CD4-positive, alpha-beta T cell treated with Interleukin-15 for 1 hour (primary cell): ENCODE results near the gene CFAP45.
A peak's percentile ranks its signal among the peaks of the same experiment; 100 is the strongest.

Experiments
- DNase-seq: peaks from one replicate; pipeline ENCODE4 v3.0.0-alpha.2; 2020

CFAP45 gene

DNA sequence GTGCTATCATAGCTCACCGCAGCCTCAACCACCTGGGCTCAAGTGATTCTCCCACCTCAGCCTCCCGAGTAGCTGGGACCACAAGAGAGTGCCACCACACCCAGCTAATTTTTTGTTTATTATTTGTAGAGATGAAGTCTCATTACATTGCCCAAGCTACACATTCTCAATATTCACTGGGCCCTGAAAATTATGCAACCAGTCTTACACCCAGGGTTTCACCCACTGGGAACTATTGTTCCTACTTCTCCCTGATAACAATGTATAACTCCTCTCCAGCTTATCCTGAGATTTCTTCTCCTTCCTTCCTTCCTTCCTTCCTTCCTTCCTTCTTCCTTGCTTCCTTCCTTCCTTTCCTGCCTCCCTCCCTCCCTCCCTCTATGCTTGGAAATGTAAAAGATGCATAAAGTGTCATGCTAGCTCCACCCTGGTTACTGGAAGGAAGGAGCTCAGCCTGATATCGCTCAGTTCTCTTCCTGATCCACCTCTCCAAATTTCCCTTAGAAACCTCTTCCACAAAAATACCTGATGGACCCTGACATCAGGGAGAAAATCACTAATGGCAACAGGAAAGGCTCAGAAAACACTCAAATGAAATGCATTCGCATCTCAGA is 26.3 kb downstream of the CFAP45 start:
- DNase-seq: no peak

DNA sequence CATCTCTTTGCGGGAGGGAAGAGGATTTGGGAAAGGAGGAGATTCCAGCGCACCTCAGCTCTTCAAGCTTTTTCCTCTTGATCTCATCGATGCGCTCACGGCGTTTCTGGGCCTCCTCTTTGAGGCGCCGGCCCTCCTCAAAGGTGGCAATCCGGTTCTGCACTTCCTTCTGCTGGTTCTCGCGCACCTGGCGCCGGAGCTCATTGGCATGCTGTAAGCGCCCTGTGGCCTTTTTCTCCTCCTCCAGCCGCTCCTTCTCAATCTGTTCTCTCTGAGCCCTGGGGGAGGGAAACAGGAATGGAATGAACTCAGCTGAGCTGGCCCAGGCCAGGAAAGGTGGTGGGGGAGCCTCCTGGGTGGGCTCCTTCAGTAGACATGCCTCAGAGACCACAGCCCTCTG is 27.1 kb downstream of the CFAP45 start:
- DNase-seq: no peak

DNA sequence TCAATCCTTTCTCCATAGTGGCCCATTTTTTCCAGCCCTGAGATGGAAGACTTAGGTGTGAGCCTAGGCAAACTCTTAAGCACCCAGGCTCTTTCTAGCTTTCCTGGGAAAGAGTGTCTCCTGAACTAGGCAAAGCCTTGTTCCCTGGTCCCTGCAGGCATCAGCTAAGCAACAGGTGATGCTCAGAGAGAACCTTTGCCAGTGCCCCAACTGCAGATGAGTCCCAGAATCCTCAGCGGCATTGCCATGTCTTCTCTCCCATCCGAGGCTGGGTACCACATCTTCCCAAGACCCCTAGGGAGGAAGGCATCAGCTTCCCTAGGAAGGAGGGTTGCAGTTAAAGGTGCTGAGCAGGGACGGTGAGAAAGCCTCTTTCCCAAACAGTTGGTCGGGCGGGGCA is 29.3 kb downstream of the CFAP45 start:
- DNase-seq: no peak

DNA sequence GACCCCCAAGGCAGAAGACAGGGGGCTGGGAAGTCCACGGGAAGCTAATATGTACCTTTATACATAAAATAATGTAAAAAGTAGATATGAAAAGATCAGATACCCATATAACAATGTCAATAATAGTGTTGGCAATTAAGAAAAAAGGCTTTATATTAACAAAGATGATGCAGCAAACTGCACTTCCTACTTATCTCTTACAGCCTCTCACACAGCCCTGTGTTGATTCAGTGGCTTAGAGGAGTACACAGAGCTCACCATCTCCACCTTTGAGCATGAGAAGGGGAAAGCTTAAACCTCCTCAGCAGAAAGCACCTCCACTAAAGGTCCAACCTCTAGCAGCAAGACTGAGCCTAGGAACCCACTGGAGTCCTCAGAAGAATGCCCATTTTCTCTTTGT is 30.4 kb downstream of the CFAP45 start:
- DNase-seq: no peak

DNA sequence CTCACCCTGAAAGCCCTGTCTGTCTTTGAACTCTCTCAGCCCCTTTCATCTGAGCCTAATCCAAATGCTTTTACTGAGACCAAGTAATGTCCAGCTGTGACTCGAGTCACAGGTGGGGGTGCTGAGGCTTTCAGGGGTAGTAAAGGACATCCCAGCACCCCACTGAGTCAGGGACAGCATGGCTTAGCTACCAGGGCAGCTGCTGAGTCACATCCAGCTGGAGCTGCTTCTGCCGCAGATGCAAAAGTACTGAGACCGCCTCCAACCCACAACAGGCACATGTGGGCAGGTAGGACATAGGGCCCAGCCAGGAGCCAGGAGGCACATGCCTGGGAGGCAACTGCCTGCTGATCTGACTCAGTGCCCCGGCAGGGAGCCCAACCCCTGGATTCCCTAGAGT is 30.8 kb downstream of the CFAP45 start:
- DNase-seq: no peak

DNA sequence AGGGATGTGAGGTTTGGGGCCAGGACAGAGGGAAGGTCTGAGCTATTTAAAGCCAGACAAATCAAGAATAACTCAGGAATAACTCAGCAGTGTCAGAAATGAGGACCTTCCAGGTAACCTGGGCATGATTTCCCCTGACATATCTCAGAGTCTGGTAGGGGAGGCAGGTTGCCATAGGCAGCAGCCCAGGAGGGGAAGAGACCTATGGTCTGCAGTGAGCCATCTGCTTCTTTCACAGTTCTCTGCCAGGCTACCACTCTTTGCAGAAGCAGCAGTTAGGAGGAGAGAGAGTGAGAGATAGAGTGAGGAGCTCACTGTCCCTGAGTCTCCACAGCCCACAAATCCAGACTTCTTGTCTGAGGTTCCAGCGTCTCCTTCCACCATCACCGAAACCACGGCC is 31.2 kb downstream of the CFAP45 start:
- DNase-seq: no peak

DNA sequence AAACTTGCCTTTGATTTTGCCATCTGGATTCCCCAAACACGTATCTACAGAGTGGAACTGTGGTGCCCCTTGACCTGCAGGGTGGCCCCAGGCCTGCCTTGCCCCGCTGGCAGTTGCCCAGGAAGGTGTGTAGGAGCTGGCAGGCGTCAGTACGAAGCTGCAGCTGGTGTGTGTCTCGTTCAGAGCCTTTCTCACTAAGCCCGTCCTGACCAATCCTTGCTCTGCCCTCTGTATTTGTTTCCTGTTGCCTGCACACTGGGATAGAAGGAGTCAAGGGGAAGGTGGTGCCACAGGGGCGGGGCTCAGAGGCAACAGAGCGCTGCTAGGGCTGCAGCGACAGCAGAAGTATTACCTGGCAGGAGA is 32.3 kb downstream of the CFAP45 start:
- DNase-seq: no peak

DNA sequence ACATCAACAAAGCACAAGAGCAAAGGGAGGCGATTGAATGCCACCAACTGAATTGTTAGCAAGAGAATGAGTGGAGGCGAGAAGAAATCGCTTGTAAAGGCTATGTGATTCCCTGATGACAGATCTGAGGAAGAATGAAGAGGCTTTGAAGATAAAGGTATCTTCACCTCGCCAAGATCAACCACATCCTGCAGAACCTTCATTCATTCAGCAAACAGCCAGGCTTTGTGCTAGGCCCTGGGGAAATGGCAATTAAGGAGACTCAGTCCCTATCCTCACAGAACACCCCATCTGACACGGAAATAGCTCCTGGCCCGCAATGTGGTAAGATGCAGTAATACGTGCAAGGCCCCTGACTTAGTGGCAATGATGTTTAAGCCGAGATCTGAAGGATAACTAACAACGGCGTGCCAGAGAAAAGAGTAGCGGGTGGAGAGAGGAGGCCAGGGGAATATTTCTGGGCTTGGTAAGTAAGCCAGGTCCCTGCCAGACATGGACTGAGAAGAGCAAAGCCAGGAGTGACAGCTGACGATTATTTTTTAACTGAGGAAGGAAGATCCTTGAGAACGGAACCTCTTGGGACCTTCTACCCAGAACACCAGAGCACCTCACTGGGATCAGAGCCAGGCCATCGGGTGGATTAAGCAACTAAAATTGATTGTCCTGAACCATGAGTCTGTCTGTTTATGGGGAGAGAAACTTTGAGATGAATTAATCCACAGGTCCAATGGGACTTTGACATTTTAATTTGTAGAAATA is 32.9 kb downstream of the CFAP45 start:
- DNase-seq: no peak

DNA sequence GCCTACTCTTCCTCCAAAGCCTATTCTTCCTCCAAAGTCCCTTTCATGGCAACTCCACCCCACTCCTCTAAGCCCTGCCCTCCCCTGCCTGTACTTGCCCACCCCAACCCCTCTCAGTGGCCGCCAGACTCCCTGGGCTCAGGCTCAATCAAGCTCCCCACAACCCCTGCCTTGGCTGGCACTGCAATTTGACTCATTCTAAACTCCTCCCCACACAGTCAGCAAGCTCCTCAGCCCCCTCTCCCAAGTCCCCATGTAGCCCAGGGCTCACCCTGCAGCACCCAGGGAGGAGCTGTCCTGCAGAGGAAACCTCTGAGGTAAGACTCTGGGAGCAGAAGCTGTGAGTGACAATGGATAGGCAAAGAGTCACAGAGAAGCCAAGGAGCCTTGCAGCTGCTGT is 33.9 kb downstream of the CFAP45 start:
- DNase-seq: no peak

DNA sequence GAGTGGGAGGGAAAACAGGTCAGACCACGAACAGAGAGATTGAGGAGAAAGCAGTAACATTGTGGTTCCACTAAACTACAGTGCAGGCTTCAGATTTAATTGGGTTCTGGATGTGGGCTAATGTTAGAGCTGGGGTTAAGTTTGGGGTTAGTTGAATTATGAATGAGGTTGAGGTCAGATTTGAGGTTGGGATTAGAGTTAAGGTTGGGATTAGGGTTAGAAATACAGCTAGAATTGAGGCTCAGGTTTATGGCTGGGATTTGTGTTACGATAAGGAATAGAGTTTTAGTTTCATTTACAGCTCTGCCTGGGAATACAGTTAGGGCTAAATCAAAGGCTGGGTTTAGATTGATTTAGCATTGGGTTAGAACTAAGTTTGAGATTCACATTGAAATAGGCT is 35.7 kb downstream of the CFAP45 start:
- no peak for DNase-seq

DNA sequence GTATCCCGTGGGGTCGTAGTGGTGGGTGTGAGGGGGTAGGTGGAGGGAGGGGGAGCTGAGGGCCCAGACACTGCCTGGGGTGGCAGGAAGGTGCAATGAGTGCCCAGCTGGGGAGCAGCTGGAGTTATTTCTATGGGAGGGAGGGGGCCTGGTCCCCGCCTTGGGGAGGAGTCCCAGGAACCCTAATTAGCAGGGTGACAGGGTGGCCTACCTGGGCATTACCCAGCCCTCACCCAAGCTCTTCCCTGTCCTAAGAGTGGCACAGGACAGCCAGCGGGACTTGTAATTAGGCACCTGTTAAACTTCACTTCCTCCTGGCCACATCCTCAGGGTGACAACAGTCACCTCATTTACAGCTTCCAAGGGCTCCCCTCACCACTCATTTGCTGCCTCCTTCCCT is 37.4 kb downstream of the CFAP45 start, which contains the start of gene VSIG8:
VSIG8 (minus strand) TSS at position 101 of the 400 bp plus-strand sequence. CDS start 136 bp downstream, outside the sequence.
- DNase-seq: no peak

DNA sequence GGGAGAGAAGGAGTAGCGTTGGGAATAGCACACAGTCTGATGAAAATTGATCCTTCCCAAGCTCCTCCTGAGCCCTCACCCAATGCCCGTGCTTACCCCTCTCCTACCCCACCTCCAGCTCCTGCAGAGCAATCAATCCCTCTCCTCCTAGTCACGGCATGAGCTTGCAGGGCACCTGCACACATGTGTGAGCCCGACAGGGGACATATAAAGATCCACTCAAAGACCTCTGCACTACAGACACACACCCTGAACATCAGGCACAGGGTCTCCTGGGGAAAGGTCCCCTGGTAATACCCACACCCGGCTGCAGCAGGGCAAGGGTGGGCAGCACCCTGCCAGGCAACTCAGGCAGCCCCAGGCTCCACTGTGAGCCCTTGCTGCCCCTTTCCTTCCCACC is 37.9 kb downstream of the CFAP45 start:
- DNase-seq: no peak

DNA sequence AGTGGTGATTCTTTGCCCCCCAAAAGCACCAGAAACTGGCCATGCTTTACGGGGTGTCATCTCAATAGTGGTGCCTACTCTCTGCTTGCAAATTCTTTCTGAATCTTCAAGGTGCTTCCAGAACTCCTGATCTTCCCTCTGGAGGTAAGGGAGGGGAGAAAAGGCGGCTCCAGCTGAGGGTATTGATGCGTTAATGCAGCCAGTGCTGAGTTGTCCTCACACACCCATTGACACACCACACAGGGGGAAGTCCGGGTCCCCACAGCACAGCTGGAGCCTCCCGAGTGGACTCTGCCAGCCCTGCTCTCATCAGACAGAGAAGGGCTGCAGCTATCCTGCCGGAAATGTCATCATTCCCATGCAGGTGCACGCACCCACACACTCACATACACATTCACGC is 38.7 kb downstream of the CFAP45 start:
- no peak for DNase-seq

DNA sequence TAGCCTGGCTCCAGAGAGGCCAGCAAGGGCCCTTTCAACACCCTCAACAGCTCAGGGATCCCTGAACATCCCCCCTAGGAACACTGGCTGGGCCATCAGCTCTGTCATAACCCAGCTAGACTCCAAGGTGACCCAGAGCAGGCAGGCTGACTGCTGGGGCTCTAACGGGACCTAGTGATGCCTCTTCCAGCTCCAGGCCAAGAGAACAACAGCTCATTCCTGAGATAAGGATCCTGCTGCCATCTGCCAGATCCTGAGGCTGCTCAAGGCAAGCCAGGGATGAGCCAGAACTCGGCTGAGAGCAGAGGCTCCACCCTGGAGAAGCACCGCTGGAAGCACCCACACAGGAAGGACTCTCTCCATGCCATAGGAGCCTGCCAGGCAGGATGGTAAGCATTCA is 39.5 kb downstream of the CFAP45 start:
- no peak for DNase-seq

DNA sequence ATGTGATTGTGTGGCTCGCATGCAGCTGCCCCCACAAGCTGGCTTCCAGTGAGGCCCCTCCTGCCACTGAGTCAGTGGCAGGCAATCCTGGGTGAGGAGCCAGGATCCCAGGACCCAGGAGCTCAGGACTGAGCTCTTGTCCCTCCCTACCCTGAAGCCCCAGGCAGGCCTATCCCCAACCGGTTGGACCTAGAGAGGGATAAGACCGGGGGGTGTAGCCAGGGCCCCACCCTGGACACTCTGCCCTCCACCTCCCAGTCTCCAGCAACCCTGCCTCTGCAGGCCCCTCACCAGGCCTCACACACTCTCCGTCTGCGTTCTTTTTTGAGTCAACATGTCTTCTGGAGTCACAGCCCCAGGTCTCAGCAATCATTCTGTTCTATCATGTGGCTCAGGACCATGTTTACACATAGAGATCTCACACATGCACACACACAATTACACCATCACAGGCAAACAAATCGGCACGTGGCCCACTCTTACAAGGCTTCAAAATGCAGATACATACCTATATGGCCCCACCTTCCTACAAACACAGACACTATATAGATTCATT is 40.1 kb downstream of the CFAP45 start:
- no peak for DNase-seq

DNA sequence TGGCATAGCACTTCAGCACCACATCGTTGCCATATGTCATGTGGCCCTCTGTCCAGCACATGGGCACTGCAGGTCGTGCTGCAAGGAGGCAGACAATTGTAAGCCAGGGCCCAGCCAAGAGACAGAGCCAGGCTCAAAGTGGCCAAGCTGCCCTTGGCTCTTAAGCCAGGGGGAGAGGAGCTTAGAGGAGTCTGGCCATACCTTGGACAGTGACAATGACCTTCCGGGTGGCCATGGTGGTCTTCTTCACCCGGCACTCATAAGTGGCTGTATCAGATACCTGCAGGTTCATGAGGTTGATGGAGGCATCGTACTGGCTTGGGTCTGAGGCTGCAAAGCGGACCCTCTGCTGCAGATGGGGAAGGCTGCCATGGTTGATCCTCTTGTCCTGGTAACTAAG is 42.1 kb downstream of the CFAP45 start:
- DNase-seq: no peak

DNA sequence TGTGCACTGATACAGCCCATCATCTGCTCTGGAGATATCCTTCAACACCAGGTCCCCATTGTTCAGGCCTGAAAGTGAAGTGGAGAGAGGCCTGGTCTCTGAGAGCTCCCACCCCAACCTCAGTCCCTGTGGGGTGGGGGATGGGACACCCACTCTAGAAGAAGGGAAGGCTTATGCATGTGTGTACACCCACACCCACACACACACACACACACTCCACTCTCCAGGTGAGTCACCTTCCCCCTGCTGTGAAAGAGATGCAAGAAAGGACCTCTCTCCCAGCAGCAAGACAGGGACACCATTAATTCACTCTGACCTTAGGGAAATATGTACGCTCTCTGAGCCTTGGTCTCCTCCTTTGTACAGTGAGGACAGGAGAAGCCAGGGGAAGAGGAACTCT is 43.4 kb downstream of the CFAP45 start:
- no peak for DNase-seq

DNA sequence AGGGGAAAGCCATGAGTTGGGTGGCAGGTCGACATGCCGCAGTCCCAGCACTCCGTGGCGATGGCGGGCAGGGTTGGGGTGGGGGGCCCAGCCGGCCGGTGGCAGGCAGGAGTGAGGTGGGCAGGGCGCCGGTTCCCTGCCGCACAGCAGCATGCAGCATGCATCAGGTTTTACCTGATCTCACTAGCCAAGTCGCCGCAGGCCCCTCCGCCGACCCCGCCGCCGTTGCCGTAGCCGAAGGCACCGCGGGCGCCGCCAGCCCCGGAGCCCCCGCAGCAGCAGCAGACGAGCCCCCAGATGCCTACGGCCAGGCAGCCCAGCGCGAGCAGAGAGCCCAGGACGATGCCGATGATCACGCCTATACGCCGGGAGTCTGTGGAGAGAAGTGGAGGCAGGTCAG is 44.3 kb downstream of the CFAP45 start:
- DNase-seq: no peak

DNA sequence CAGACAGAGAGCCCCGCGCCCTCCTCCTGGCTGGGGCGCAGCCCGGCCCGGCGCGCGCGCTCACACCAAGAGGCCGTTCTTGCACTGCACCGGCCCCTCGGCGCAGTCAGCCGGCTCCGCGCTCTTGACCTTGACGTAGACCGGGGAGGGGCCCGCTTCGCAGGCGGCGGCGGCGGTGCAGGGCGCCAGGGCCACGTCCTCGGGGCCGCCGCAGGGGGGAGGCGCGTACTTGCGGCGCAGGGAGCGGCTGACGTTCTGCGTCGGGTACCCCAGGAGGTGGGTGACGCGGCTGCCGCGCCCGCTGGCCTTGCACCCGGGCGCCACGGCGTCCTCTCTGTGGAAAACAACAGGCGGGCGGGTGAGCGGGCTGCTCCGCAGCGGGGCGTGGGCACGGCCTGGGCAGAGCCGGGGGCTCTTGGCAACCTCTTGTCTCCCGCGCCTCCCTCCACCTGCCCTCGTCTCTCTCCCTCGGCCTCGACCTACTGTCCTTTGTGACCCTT is 45.2 kb downstream of the CFAP45 start:
- DNase-seq: peak; percentile 79

DNA sequence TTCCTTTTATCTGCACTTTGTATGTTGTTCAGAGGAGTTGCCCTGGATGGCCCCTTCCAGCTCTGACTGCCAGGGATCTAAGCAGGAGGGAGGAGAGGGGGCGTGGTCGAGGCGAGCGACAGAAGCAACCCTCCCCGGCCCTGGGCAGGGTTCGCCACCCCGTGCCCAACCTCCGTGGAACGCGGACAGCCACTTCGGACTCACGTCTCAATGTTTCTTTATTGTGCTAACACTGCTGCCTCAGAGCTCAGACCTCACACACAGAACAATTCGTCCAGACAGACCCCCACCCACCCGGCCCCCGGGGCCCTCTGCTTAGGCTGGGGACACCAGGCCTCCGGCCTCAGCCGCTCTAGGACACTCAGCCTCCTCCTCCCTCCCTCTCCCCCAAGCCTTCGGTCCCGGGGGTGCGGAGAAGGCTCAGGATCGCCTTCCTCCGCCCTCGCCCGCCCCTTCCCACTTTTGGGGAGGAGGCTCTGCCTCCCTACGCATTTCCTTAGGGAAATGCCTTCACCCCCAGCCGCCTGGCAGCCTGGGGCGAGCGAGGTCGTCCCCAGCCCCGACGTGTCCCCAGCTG is 45.8 kb downstream of the CFAP45 start:
- no peak for DNase-seq

DNA sequence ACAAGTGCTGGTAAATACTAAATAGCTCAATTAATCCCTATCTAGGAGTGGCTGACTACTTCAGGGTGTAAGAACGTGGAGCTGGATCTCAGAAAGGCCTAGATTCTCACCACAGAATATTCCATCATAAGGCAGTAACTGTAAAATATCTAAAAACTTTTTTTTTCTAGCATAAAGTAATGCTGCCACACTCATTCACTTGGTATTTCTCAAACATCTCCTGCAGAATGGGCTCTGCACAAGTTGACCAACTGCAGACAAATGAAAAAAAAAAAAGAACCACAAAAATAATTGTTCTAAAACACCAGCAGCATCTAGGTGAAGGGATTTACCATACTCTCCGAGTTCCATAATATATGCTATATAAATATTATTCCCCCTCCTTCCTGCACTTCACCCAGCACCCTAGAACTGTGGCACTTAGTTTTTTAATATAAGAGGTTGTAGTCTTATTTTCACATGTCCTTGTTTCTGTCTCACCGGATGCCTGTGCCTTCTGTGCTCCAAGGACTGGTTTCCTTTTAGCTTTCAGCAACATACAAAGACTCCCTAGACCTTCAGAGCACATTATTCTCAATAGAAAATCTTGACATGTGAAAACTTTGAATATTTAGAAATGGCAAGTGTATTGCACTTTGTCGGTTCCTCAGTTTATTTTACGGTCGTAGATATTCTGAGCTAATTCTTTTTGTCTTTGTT is 46.4 kb downstream of the CFAP45 start:
- no peak for DNase-seq

DNA sequence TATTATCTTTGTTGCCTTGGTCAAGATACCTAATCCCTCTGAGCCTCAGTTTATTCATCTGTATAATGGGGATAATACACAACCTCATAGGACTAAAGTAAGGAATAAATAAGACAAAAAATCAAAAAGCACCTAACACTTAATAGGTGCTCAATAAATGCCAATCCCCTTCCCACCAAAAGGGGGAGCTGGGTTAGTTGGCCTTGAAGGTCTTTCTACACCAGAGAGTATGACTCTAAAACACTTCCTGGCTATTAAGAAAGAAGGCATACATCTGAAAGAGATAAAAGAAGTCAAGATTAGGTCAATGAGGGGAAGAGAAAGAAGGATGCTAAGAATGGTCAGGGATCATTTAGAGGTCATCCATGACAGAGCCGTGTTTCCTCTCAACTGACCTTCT is 48.6 kb downstream of the CFAP45 start:
- DNase-seq: no peak

DNA sequence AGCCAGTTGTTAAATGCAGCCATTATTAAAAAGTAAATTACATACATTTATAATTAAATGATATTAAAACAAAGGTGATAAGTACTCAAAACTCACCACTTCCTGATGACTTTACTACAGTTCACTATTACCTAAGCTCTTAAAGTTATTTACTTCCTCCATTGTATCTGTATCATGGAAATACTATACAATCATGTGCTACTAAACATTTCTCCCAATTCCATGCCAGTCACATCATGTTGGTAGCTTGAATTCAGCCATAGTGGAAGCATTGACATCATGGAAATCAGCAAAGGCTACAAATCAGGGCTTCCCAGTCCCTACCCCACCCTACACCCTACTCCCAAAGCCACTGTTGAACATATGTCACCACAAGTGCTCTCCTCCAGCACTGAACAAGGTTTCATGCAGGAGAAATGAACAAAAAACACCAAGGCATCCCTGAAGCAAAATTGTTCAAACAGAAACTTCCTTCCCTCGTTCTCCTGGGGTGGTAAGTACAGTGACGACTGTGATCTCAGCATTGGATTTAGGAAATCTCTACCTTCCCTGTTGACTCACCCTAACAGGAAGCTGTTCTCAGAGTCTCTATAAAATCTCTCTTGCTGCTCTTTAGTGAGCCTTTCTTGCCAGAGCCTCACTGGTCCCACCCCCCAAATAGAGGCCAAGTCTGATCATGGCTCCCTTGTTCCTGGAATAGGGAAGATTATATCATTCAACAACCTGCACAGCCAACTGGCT is 50.2 kb downstream of the CFAP45 start:
- no peak for DNase-seq
